GM12878 (cell line): ENCODE data around the gene PCGF1. TPM values are rescaled to one million over a fixed set of nuclear protein-coding genes. Genes with fewer than 3 reads are reported as not detected.

Experiments used
- ATAC-seq: fragments of 200-7000 bp; cut with Tn5 transposase; 3 replicates; pipeline ENCODE4 v1.9.1; 2020; ENCODE audit warnings: mild to moderate bottlenecking, moderate library complexity
- BruUV-seq: library from RNA; stranded (reverse); fragments of 400-500 nt; replicated peaks from 2 replicates; lab custom pipeline; 2021; lab: Mats Ljungman, UMichigan
- CTCF ChIA-PET: fragments of 300-600 bp; sonication (Branson Sonifier 250); formaldehyde crosslinking; extraction: SDS; loops from one replicate; lab custom pipeline; 2021; ENCODE audit warnings: inconsistent platforms; lab: Yijun Ruan, JAX
- POLR2A ChIA-PET: fragments of 350-600 bp; formaldehyde crosslinking; extraction: SDS; loops from one replicate; lab custom pipeline; 2021; ENCODE audit warnings: inconsistent platforms; lab: Charles Lee
- RAD21 ChIA-PET: fragments of 300-600 bp; sonication (Branson Sonifier 250); formaldehyde crosslinking; loops from one replicate; lab custom pipeline; 2023; ENCODE audit warnings: antibody characterized with exemption; ENCODE audit not compliant: unreplicated experiment; lab: Charles Lee
- SMC1A ChIA-PET: fragments of 300-600 bp; sonication (Branson Sonifier 250); formaldehyde crosslinking; loops from one replicate; lab custom pipeline; 2023; ENCODE audit not compliant: unreplicated experiment, uncharacterized antibody; lab: Charles Lee
- DNase-seq: peaks from one replicate; pipeline ENCODE4 v3.0.0-alpha.2; 2011; ENCODE audit warnings: low read depth, low spot score
- FAIRE-seq: peaks from 3 replicates; lab custom pipeline; 2011; peaks lifted over from hg19 to GRCh38; lab: Jason Lieb, UNC
- H2AFZ ChIP-seq: 2 replicates; pipeline ENCODE4 v1.6.0; 2011; ENCODE audit warnings: low read depth, low read length, control low read depth; ENCODE audit not compliant: control insufficient read depth
- H3K27ac ChIP-seq: 2 replicates; pipeline ENCODE4 v1.5.1; 2011; ENCODE audit warnings: control low read depth; ENCODE audit not compliant: control insufficient read depth, insufficient read depth
- H3K27me3 ChIP-seq, 2 experiments: replicated peaks in 1 of 2; 2 replicates each; pipeline versions ENCODE4 v1.6.0 to v1.6.1; 2011; ENCODE audit warnings: low read length in 1 of 2; ENCODE audit not compliant: control insufficient read depth in 2 of 2, insufficient read depth in 2 of 2
- H3K36me3 ChIP-seq, 2 experiments: 2 replicates each; pipeline ENCODE4 v1.5.1; 2011; ENCODE audit warnings: low read length in 1 of 2; ENCODE audit not compliant: control insufficient read depth in 2 of 2, insufficient read depth in 2 of 2
- H3K4me1 ChIP-seq: 2 replicates; pipeline ENCODE4 v1.6.1; 2011; ENCODE audit warnings: mild to moderate bottlenecking, low read length, moderate library complexity, mixed read lengths; ENCODE audit not compliant: control insufficient read depth, insufficient read depth
- H3K4me2 ChIP-seq: 2 replicates; pipeline ENCODE4 v1.6.0; 2011; ENCODE audit warnings: control low read depth; ENCODE audit not compliant: control insufficient read depth, insufficient read depth
- H3K4me3 ChIP-seq: fragments of 200-600 bp; sonication (generic); 2 replicates; pipeline ENCODE4 v1.5.1; 2016
- H3K79me2 ChIP-seq: 2 replicates; pipeline ENCODE4 v1.6.0; 2011; ENCODE audit warnings: low read length; ENCODE audit not compliant: control insufficient read depth, insufficient read depth
- H3K9ac ChIP-seq: 2 replicates; pipeline ENCODE4 v1.8.0; 2011; ENCODE audit warnings: low read length, control low read depth, mixed read lengths; ENCODE audit not compliant: control insufficient read depth, insufficient read depth
- H3K9me3 ChIP-seq: replicated peaks from 3 replicates; pipeline ENCODE4 v1.5.1; 2011; ENCODE audit warnings: mild to moderate bottlenecking, low read length; ENCODE audit not compliant: control insufficient read depth, insufficient read depth
- H4K20me1 ChIP-seq: 2 replicates; pipeline ENCODE4 v1.6.0; 2011; ENCODE audit not compliant: control insufficient read depth, insufficient read depth
- BCL11A ChIP-seq: IDR thresholded peaks from 2 replicates; pipeline ENCODE4 v1.6.1; 2011; ENCODE audit warnings: low read depth, low read length
- BMI1 ChIP-seq: fragments of 450-650 bp; IDR thresholded peaks from 2 replicates; pipeline ENCODE4 v1.6.1; 2016; ENCODE audit warnings: mild to moderate bottlenecking, moderate library complexity, borderline replicate concordance
- CEBPB ChIP-seq, 2 experiments: fragments of 150-350 bp in 1 of 2; IDR thresholded peaks; 2 replicates each; pipeline ENCODE4 v1.6.1; 2012 to 2014; ENCODE audit warnings: low read depth in 2 of 2, low read length in 2 of 2, borderline replicate concordance in 1 of 2, inconsistent platforms in 1 of 2
- ELK1 ChIP-seq: IDR thresholded peaks from 2 replicates; pipeline ENCODE4 v1.6.1; 2012; ENCODE audit warnings: low read depth, low read length, improper control_type of control experiment
- FOXK2 ChIP-seq: fragments of 450-650 bp; IDR thresholded peaks from 2 replicates; pipeline ENCODE4 v1.6.1; 2017; ENCODE audit warnings: mild to moderate bottlenecking, moderate library complexity
- HDGF ChIP-seq: fragments of 450-650 bp; IDR thresholded peaks from 2 replicates; pipeline ENCODE4 v1.6.1; 2016; ENCODE audit warnings: antibody characterized with exemption
- PBX3 ChIP-seq: IDR thresholded peaks from 2 replicates; pipeline ENCODE4 v1.6.1; 2011; ENCODE audit warnings: mild to moderate bottlenecking, low read depth, low read length, moderate library complexity; ENCODE audit not compliant: insufficient replicate concordance
- SP1 ChIP-seq: IDR thresholded peaks from one replicate; pipeline ENCODE4 v1.6.1; 2011; ENCODE audit warnings: low read depth, low read length
- YBX1 ChIP-seq: fragments of 450-650 bp; IDR thresholded peaks from 2 replicates; pipeline ENCODE4 v1.6.1; 2016; ENCODE audit warnings: antibody characterized with exemption
- WGBS: methylation state at CpG from one replicate; pipeline ENCODE4 v1.1.6; 2016; ENCODE audit warnings: low lambda C conversion rate; ENCODE audit not compliant: insufficient replicate concordance, insufficient coverage; ENCODE audit errors: missing lambda C conversion rate; 5-methylcytosine and 5-hydroxymethylcytosine counted together
- in situ Hi-C: fragments of 300-500 bp; cut with MboI; formaldehyde crosslinking; loops from 9 replicates; pipeline ENCODE4 v1.14.3; 2018; ENCODE audit warnings: mixed read lengths
- intact Hi-C: fragments of 100-400 bp; cut with micrococcal nuclease; formaldehyde crosslinking; loops from one replicate; pipeline ENCODE4 v1.14.2; 2022; ENCODE audit not compliant: unreplicated experiment
- polyA plus RNA-seq, 11 experiments: library from polyadenylated mRNA; depleted of rRNA in 4 of 11; unstranded in 6 of 11; stranded (reverse) in 5 of 11; fragments of >200 nt; fragmentation: Nextera tagmentation in 4 of 11; fragmentation: Illumina TruSeq in 1 of 11; extraction: Ambion mirVana in 4 of 11; extraction: Trizol in 1 of 11; gene quantifications; 1 replicate in 1 of 11; 2 replicates in 10 of 11; pipeline versions ENCODE4 v1.2.1 to v1.2.3, GENCODE V29; 2011 to 2016; ENCODE audit warnings: inconsistent platforms in 2 of 11, missing spikeins in 2 of 11, low read depth in 1 of 11
- total RNA-seq, 4 experiments: library from RNA; depleted of rRNA in 3 of 4; stranded (reverse); fragments of >200 nt in 3 of 4; fragmentation: Illumina TruSeq in 1 of 4; extraction: Trizol in 1 of 4; gene quantifications; 2 replicates each; pipeline versions ENCODE4 v1.2.1 to v1.2.3, GENCODE V29; 2013 to 2021

PCGF1 gene
- total and polyA plus RNA-seq, 10 of the 15 experiments (the other 5 are each of a cell fraction or from before 2014, with no cell fraction given) = 23.1 to 50.8 (median 27.4) TPM

GRCh38 chr2:74464406-74464805 lies 43.1 kb downstream of the PCGF1 start:
- POLR2A ChIA-PET = interaction anchor here (0.6 to 1.6 kb wide), 4 partner anchors 10 to 66 kb away, joined by 3 to 5 read pairs (median 4); partner anchors contain the start of gene INO80B
- WGBS = under 1% methylated on average over 13 of the region's 13 CpGs
- Histone ChIP-seq H3K4me3 (peak overlapping the region; percentile 91), H3K9me3 (no peaks in the 10 kb centered on the region), H2AFZ (no peak overlapping the region), H3K4me2 (peak overlapping the region; percentile 100), H3K27ac (peak overlapping the region; percentile 73), H3K36me3 (peaks cover 2 to 4% of the 10 kb centered on the region in 2 experiments; a peak in 3 of 4 replicates), H3K27me3 (no peaks in the 10 kb centered on the region), H4K20me1 (no peaks in the 10 kb centered on the region), H3K9ac (peak overlapping the region; percentile 88), H3K4me1 (peaks cover 6% of the 10 kb centered on the region), H3K79me2 (peaks cover 24% of the 10 kb centered on the region)
- BruUV-seq = no TSS peak
- CTCF ChIA-PET = interaction anchor here (1.4 kb wide), 1 partner anchor 39 kb away, joined by 5 read pairs; no protein-coding TSS in a partner anchor
- in situ Hi-C loops = no loop called here
- intact Hi-C loops = no loop called here
- ATAC-seq (peak; percentile 19), DNase-seq (no peak), FAIRE-seq (no peak)
- no peak for TF ChIP-seq SP1
- no peak for TF ChIP-seq YBX1
- no peak for TF ChIP-seq ELK1
- no peak for TF ChIP-seq HDGF
- TF ChIP-seq BCL11A = no peak
- no peak for TF ChIP-seq FOXK2
- TF ChIP-seq PBX3 = no peak
- no peak for TF ChIP-seq BMI1
- no peak for TF ChIP-seq CEBPB (IDR thresholded peaks at IDR 0.05; ENCODE audit: borderline replicate concordance in 1 of 2, low read depth in 2 of 2, low read length in 2 of 2)
- SMC1A ChIA-PET = interaction anchor here (0.6 kb wide), 1 partner anchor 57 kb away, joined by 3 read pairs; no protein-coding TSS in a partner anchor
- RAD21 ChIA-PET = no interaction called here
